Bronchial epithelial cell (primary cell): ENCODE measurements around the gene ZDHHC3. TPM values are rescaled to one million over a fixed set of nuclear protein-coding genes. Genes with fewer than 3 reads are reported as not detected.

Experiments
- DNase-seq: peaks from one replicate; pipeline ENCODE4 v3.0.0-alpha.2; 2010; ENCODE audit warnings: low read depth
- FAIRE-seq: peaks from 2 replicates; lab custom pipeline; 2011; peaks lifted over from hg19 to GRCh38; lab: Jason Lieb, UNC
- H3K27me3 ChIP-seq: 2 replicates; pipeline ENCODE4 v1.5.1; 2011; ENCODE audit warnings: low read length; ENCODE audit not compliant: control insufficient read depth, insufficient read depth
- H3K36me3 ChIP-seq: 2 replicates; pipeline ENCODE4 v1.5.1; 2011; ENCODE audit warnings: low read length; ENCODE audit not compliant: control insufficient read depth, insufficient read depth
- H3K4me3 ChIP-seq: 2 replicates; pipeline ENCODE4 v1.5.1; 2011; ENCODE audit warnings: mild to moderate bottlenecking, low read depth, low read length, control low read depth
- total RNA-seq: library from RNA; depleted of rRNA; stranded (reverse); fragments of >200 nt; gene quantifications from 2 replicates; pipeline ENCODE4 v1.2.1, GENCODE V29; 2014
- TF ChIP-seq, protein P1 (sequence below): IDR thresholded peaks from 2 replicates; pipeline ENCODE4 v1.5.1; 2011; ENCODE audit warnings: mild to moderate bottlenecking, moderate library complexity, low read length, control low read depth, inconsistent platforms; ENCODE audit not compliant: insufficient read depth, severe bottlenecking

The ZDHHC3 gene
- total RNA-seq, 1 donor from 2014 or later, result 62.1 TPM

DNA sequence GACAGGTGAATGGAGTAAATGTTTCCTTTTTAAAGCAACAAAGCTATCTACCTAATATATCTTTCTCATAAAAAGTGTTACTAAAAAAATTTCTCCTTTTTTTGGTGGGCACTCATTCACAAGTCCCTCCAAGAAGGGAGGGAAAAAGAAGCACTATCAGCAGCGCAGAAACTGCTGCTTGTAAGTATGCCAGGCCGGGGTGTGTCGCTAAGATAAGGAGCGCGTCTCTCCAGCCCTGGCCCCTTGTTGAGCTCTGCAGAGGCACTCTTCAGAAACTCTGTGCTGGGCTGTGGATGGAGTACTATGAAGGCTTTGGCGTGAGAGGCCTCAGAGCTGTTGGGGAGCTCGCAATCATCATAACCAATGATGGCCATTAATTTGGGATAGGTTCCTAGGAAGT lies 49.1 kb downstream of the ZDHHC3 start:
- FAIRE-seq, result no peak
- Histone ChIP-seq H3K36me3 (peaks cover 33% of the 10 kb centered on the region), H3K4me3 (no peak overlapping the region), H3K27me3 (no peaks in the 10 kb centered on the region)
- TF ChIP-seq, protein P1, sequence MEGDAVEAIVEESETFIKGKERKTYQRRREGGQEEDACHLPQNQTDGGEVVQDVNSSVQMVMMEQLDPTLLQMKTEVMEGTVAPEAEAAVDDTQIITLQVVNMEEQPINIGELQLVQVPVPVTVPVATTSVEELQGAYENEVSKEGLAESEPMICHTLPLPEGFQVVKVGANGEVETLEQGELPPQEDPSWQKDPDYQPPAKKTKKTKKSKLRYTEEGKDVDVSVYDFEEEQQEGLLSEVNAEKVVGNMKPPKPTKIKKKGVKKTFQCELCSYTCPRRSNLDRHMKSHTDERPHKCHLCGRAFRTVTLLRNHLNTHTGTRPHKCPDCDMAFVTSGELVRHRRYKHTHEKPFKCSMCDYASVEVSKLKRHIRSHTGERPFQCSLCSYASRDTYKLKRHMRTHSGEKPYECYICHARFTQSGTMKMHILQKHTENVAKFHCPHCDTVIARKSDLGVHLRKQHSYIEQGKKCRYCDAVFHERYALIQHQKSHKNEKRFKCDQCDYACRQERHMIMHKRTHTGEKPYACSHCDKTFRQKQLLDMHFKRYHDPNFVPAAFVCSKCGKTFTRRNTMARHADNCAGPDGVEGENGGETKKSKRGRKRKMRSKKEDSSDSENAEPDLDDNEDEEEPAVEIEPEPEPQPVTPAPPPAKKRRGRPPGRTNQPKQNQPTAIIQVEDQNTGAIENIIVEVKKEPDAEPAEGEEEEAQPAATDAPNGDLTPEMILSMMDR, result no peak
- DNase-seq, result no peak

DNA sequence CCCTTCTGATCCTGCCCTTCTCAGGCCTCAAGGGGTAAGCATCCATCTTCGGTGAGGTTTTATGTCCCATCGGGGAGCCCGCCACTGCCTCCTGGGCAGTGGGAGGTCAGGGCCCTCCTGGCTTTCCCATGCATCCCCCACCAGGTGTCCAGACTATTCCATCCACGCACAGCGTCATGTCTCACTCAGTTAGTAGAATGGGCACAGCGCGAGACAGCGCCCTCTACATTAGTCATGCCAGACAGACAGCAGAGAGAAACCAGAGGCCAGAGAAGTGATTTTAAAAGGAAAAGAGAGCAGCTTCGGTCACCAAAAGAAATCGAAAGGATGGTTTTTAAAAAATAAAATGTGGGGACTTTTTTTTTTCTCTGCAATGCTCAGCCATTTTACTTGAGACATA lies 49.8 kb downstream of the ZDHHC3 start:
- peaks cover 28% of the 10 kb centered on the region for H3K36me3 ChIP-seq
- FAIRE-seq (no peak), DNase-seq (no peak)
- H3K27me3 ChIP-seq, result no peaks in the 10 kb centered on the region
- H3K4me3 ChIP-seq, result no peak overlapping the region
- TF ChIP-seq, protein P1, result no peak

DNA sequence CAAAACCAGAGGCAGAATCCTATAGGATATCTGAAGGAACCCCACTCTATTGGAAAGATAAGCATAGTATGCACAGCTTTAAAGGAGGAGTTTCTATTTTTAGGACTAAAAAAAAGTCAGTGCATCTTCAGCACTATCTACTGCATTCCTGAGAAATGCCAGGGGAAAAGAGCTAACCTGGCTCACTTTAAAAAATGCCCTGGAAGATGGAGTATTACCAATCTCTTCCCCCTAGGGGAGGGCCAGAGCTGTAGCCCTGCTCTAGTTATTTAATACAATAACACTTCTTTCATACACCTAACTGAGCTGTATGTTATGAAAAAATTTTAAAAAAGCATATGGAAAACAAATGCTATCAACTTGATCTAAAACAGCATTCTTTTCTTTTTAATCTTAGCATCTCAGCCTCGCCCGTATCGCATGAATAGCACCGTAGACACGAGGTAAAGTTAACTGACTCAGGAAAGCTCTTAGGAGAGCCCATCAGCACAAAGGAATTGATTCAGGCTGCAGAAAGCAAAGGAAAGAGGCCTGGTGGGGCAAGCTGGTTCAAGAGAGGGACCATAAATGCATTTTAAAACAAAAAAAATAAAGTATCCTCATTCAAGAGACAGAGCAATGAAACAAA lies 51.4 kb downstream of the ZDHHC3 start:
- Histone ChIP-seq H3K4me3 (no peak overlapping the region), H3K36me3 (peaks cover 25% of the 10 kb centered on the region), H3K27me3 (no peaks in the 10 kb centered on the region)
- TF ChIP-seq, protein P1, result no peak
- DNase-seq (no peak), FAIRE-seq (no peak)

DNA sequence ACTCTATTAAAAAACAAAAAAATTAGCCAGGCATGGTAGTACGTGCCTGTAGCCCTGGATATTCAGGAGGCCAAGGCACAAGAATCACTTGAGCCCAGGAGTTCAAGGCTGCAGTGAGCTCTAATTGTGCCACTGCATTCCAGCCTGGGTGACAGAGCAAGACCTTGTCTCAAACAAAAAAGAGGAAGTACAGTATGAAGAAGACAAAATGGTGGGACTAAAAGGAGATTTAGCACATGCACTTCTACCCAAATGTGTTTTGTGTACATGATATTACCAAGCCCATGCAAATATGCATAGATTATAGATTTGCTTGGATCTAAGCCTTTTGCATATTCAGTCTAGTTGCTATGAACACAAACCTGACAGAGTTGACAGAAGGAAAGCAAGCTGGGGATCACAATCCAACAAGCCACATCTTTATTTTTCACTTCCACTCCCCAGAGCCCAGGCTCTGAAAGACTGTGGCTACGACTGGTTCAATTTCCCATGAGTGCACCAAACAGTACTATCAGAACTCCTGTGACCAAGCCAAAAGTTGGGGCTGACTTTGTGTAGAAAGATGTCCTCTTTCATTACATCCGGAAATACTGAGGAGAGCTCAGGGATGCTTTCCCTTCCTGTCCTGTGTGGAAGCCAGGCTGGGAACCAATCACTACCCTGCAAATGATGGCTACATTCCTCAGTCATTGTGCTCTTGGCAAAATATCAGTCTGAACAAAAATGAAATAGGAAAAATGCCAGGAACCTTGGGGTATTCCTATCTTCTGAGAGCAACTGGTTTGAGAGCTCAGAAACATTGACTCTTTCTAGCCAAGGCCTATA lies 52.1 kb downstream of the ZDHHC3 start:
- Histone ChIP-seq H3K27me3 (no peaks in the 10 kb centered on the region), H3K36me3 (peaks cover 18% of the 10 kb centered on the region), H3K4me3 (no peak overlapping the region)
- TF ChIP-seq, protein P1, result no peak
- no peak for FAIRE-seq
- no peak for DNase-seq

DNA sequence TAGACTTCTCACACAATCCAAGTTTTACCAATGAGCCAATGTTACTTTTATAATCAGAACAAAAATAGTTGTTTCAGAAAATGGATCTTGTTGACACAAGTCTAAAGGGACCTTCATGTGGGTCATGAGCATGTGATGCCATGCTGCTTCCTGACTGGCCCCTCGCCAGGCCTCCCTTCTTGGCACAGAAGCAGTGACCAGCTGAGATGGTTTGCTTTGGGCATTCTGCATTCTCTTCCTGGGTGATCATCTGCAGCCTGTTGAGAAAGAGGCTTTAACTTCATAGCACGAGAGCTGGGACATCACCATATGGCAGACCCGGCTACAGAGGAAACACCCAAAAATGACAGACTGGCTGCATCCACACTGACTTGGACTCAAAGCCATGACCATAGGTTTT lies 55.9 kb downstream of the ZDHHC3 start:
- no peak overlapping the region for H3K4me3 ChIP-seq
- H3K36me3 ChIP-seq, result peaks cover 1% of the 10 kb centered on the region
- TF ChIP-seq, protein P1, result no peak
- DNase-seq (peak; percentile 4), FAIRE-seq (peak; percentile 13)
- no peaks in the 10 kb centered on the region for H3K27me3 ChIP-seq
